ENCODE measurements around the gene SYCE3.
A peak's percentile ranks its signal among the peaks of the same experiment; 100 is the strongest.

The SYCE3 gene

GRCh38 chr22:50584106-50585096, 21.7 kb upstream of the SYCE3 start:
- Mint-ChIP-seq H3K9me3 (no peaks in the 10 kb centered on the region), H3K4me3 (peak overlapping the region; percentile 87), H3K4me1 (ENCODE audit: low read depth) (peaks cover 16% of the 10 kb centered on the region), H3K27me3 (ENCODE audit: low read depth) (no peaks in the 10 kb centered on the region), H3K36me3 (ENCODE audit: low read depth) (peaks cover 9% of the 10 kb centered on the region), H3K27ac (no peak overlapping the region)

- Mint-ChIP-seq H3K27me3 (ENCODE audit: low read depth) (no peaks in the 10 kb centered on the region), H3K9me3 (no peaks in the 10 kb centered on the region), H3K4me1 (ENCODE audit: low read depth) (peaks cover 16% of the 10 kb centered on the region), H3K36me3 (ENCODE audit: low read depth) (peaks cover 9% of the 10 kb centered on the region), H3K4me3 (peak overlapping the region; percentile 87), H3K27ac (peak overlapping the region; percentile 61)
Measured at GRCh38 chr22:50583294-50583861, 20.7 kb upstream of the SYCE3 start.

- Mint-ChIP-seq H3K9me3 (no peaks in the 10 kb centered on the region), H3K4me3 (peak within 1 kb of the TSS; percentile 87), H3K36me3 (ENCODE audit: low read depth) (peaks cover 9% of the 10 kb centered on the region), H3K27me3 (ENCODE audit: low read depth) (no peaks in the 10 kb centered on the region), H3K4me1 (ENCODE audit: low read depth) (peaks cover 16% of the 10 kb centered on the region), H3K27ac (peak within 1 kb of the TSS; percentile 96)
Measured at GRCh38 chr22:50582493-50583293, 20.0 kb upstream of the SYCE3 start, which contains the start of gene CHKB. TSS of gene CHKB (minus strand) at chr22:50582849. CDS start at chr22:50582781, 68 bp downstream.

GRCh38 chr22:50581950-50582492, 19.3 kb upstream of the SYCE3 start:
- H3K4me3 Mint-ChIP-seq: peak overlapping the region; percentile 87
- H3K4me1 Mint-ChIP-seq (ENCODE audit: low read depth): peaks cover 19% of the 10 kb centered on the region
- peak overlapping the region; percentile 96 for H3K27ac Mint-ChIP-seq
- H3K27me3 Mint-ChIP-seq (ENCODE audit: low read depth): no peaks in the 10 kb centered on the region
- no peaks in the 10 kb centered on the region for H3K9me3 Mint-ChIP-seq
- H3K36me3 Mint-ChIP-seq (ENCODE audit: low read depth): peaks cover 9% of the 10 kb centered on the region

- Mint-ChIP-seq H3K36me3 (ENCODE audit: low read depth) (peaks cover 9% of the 10 kb centered on the region), H3K9me3 (no peaks in the 10 kb centered on the region), H3K4me1 (ENCODE audit: low read depth) (peaks cover 19% of the 10 kb centered on the region), H3K4me3 (peak overlapping the region; percentile 82), H3K27ac (peak overlapping the region; percentile 81), H3K27me3 (ENCODE audit: low read depth) (no peaks in the 10 kb centered on the region)
Measured at GRCh38 chr22:50581031-50581949, 18.6 kb upstream of the SYCE3 start.

- H3K9me3 Mint-ChIP-seq: no peaks in the 10 kb centered on the region
- H3K36me3 Mint-ChIP-seq (ENCODE audit: low read depth): peaks cover 9% of the 10 kb centered on the region
- no peak overlapping the region for H3K4me3 Mint-ChIP-seq
- H3K4me1 Mint-ChIP-seq (ENCODE audit: low read depth): peaks cover 19% of the 10 kb centered on the region
- no peak overlapping the region for H3K27ac Mint-ChIP-seq
- H3K27me3 Mint-ChIP-seq (ENCODE audit: low read depth): no peaks in the 10 kb centered on the region
Measured at GRCh38 chr22:50579752-50580151, 17.0 kb upstream of the SYCE3 start.

GRCh38 chr22:50578776-50579310, 16.1 kb upstream of the SYCE3 start:
- Mint-ChIP-seq H3K27me3 (ENCODE audit: low read depth) (no peaks in the 10 kb centered on the region), H3K9me3 (no peaks in the 10 kb centered on the region), H3K4me3 (no peak overlapping the region), H3K4me1 (ENCODE audit: low read depth) (peaks cover 19% of the 10 kb centered on the region), H3K36me3 (ENCODE audit: low read depth) (peaks cover 9% of the 10 kb centered on the region), H3K27ac (no peak overlapping the region)

- no peak within 1 kb of the TSS for H3K4me3 Mint-ChIP-seq
- H3K27ac Mint-ChIP-seq: peak within 1 kb of the TSS; percentile 71
Measured at GRCh38 chr22:50577987-50578775, 15.5 kb upstream of the SYCE3 start, which contains the start of gene CPT1B. TSS of gene CPT1B (minus strand) at chr22:50578427. CDS start at chr22:50577915, 512 bp downstream.

GRCh38 chr22:50577697-50577986, 14.9 kb upstream of the SYCE3 start:
- no peak overlapping the region for H3K4me3 Mint-ChIP-seq
- peaks cover 9% of the 10 kb centered on the region for H3K36me3 Mint-ChIP-seq (ENCODE audit: low read depth)
- H3K9me3 Mint-ChIP-seq: no peaks in the 10 kb centered on the region
- H3K4me1 Mint-ChIP-seq (ENCODE audit: low read depth): peaks cover 14% of the 10 kb centered on the region
- no peaks in the 10 kb centered on the region for H3K27me3 Mint-ChIP-seq (ENCODE audit: low read depth)
- peak overlapping the region; percentile 71 for H3K27ac Mint-ChIP-seq

More at GRCh38 chr22:50577987-50578775, 15.5 kb upstream of the SYCE3 start, which contains the start of gene CPT1B:
- Mint-ChIP-seq H3K4me1 (ENCODE audit: low read depth) (peaks cover 14% of the 10 kb centered on the region), H3K27me3 (ENCODE audit: low read depth) (no peaks in the 10 kb centered on the region), H3K36me3 (ENCODE audit: low read depth) (peaks cover 9% of the 10 kb centered on the region), H3K9me3 (no peaks in the 10 kb centered on the region)

GRCh38 chr22:50576806-50577696, 14.3 kb upstream of the SYCE3 start:
- H3K9me3 Mint-ChIP-seq: no peaks in the 10 kb centered on the region
- H3K27ac Mint-ChIP-seq: peak overlapping the region; percentile 71
- no peaks in the 10 kb centered on the region for H3K27me3 Mint-ChIP-seq (ENCODE audit: low read depth)
- peaks cover 14% of the 10 kb centered on the region for H3K4me1 Mint-ChIP-seq (ENCODE audit: low read depth)
- H3K4me3 Mint-ChIP-seq: no peak overlapping the region
- H3K36me3 Mint-ChIP-seq (ENCODE audit: low read depth): peaks cover 9% of the 10 kb centered on the region

GRCh38 chr22:50576070-50576469, 13.4 kb upstream of the SYCE3 start:
- H3K27ac Mint-ChIP-seq: peak overlapping the region; percentile 34
- no peaks in the 10 kb centered on the region for H3K27me3 Mint-ChIP-seq (ENCODE audit: low read depth)
- no peaks in the 10 kb centered on the region for H3K9me3 Mint-ChIP-seq
- peaks cover 11% of the 10 kb centered on the region for H3K36me3 Mint-ChIP-seq (ENCODE audit: low read depth)
- peaks cover 14% of the 10 kb centered on the region for H3K4me1 Mint-ChIP-seq (ENCODE audit: low read depth)
- H3K4me3 Mint-ChIP-seq: no peak overlapping the region

- H3K4me1 Mint-ChIP-seq (ENCODE audit: low read depth): peaks cover 13% of the 10 kb centered on the region
- peaks cover 16% of the 10 kb centered on the region for H3K36me3 Mint-ChIP-seq (ENCODE audit: low read depth)
- no peak overlapping the region for H3K4me3 Mint-ChIP-seq
- no peaks in the 10 kb centered on the region for H3K9me3 Mint-ChIP-seq
- no peaks in the 10 kb centered on the region for H3K27me3 Mint-ChIP-seq (ENCODE audit: low read depth)
- no peak overlapping the region for H3K27ac Mint-ChIP-seq
Measured at GRCh38 chr22:50575426-50575941, 12.8 kb upstream of the SYCE3 start.
